ENCODE results near the gene PI4K2B. TPM values are rescaled to one million over a fixed set of nuclear protein-coding genes. Genes with fewer than 3 reads are reported as not detected.
A peak's percentile ranks its signal among the peaks of the same experiment; 100 is the strongest.

PI4K2B gene
- total RNA-seq (10 to 100 TPM; 15.0 to 15.3 TPM), polyA plus RNA-seq (10 to 100 TPM; 13.5 to 14.0 TPM)

DNA sequence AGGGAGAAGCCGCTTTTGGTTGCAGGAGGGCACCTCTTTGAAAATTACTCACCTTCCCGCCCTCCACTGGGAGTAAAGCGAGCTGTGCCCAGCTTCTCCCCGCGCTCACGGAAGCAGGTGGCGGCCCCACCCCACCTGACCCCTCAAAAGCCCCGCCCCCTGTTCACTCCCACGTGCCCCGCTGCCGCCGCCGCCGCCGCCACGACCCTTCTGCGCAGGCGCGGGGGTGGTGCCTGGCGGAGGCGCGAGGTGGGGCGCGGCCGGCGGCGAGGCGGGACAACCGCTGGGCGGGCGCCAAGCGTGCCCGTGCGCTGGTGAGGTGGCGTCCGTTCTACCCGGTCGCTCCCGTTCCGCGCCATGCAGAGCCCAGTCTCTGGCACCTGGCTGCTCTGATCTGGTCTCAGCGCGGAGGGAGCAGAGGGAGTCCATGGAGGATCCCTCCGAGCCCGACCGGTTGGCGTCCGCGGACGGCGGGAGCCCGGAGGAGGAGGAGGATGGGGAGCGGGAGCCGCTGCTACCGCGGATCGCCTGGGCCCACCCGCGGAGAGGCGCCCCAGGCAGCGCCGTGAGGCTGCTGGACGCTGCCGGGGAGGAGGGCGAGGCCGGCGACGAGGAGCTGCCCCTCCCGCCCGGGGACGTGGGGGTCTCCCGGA is at the start of gene PI4K2B:
Gene PI4K2B (plus strand): TSS at position 297 of the 653 bp plus-strand sequence. CDS start 131 bp downstream, at position 428.
- Histone ChIP-seq H3K4me3 (ENCODE audit: low read length in 2 of 2) (peak within 1 kb of the TSS; percentile 55 to 87), H3K4me1 (ENCODE audit: insufficient read depth, low read length) (peaks cover 31% of the 10 kb centered on the region), H3K27me3 (ENCODE audit: insufficient read depth, low read length) (no peaks in the 10 kb centered on the region), H3K27ac (ENCODE audit: low read depth, low read length) (peak within 1 kb of the TSS; percentile 87), H3K36me3 (ENCODE audit: insufficient read depth, low read length) (no peaks in the 10 kb centered on the region), H3K9me3 (ENCODE audit: control insufficient read depth in 1 of 2, low read length in 2 of 2) (no peaks in the 10 kb centered on the region)
- H3K27ac Mint-ChIP-seq, result peak within 1 kb of the TSS; percentile 85 to 98 (median 96)
- no peaks in the 10 kb centered on the region for H3K27me3 Mint-ChIP-seq
- peaks cover 24 to 72% (median 38%) of the 10 kb centered on the region in 4 donors for H3K4me1 Mint-ChIP-seq
- intact Hi-C loops (cut with micrococcal nuclease), result loop anchor here (1.0 to 10.0 kb wide), 7 partner anchors 23 to 1351 kb away; partner anchors contain the start of genes ANAPC4, DHX15, SEPSECS and TBC1D19
- H3K36me3 Mint-ChIP-seq, result peaks cover 12 to 22% of the 10 kb centered on the region in 2 donors
- POLR2A ChIA-PET (ENCODE audit: partially characterized antibody), result interaction anchor here (1.0 to 5.3 kb wide), 8 partner anchors 57 to 679 kb away, joined by 3 to 70 read pairs (median 6); partner anchors contain the start of genes ANAPC4, SEPSECS and ZCCHC4
- H3K9me3 Mint-ChIP-seq, result peaks cover 0 to 12% (median 5%) of the 10 kb centered on the region in 8 donors
- DNase-seq, result peak; percentile 90 to 97 (median 95)
- H3K4me3 Mint-ChIP-seq, result peak within 1 kb of the TSS; percentile 87 to 98 (median 94)
- CTCF ChIA-PET (ENCODE audit: partially characterized antibody), result interaction anchor here (0.9 to 8.6 kb wide), 8 partner anchors 23 to 98 kb away, joined by 3 to 107 read pairs (median 6); partner anchors contain the start of genes SEPSECS and ZCCHC4

DNA sequence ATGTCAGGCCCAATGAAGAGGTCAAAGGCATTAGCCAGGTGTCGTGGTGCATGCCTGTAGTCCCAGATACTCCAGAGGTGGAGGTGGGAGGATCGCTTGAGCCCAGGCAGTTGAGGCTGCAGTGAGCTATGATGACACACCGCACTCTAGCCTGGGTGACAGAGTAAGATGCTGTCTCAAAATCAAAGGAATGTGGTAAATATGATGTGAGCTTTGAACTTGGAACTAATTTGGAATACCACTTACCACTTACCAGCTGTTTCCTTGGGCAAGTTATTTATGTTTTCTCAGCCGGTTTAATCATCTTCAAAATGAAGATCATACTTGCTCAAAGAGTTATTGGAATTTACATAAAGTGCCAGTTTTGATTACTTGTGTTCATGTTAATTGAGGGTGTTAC is 49.8 kb upstream of the PI4K2B start:
- no peak overlapping the region for H3K4me3 ChIP-seq (ENCODE audit: low read length in 2 of 2)
- ChIA-PET POLR2A (ENCODE audit: partially characterized antibody) (no interaction called here), CTCF (ENCODE audit: partially characterized antibody) (interaction anchor here (0.7 to 1.6 kb wide), 2 partner anchors 126 to 184 kb away, joined by 3 to 4 read pairs; no protein-coding TSS in a partner anchor)
- no peak overlapping the region for H3K27ac ChIP-seq (ENCODE audit: low read depth, low read length)
- peaks cover 13 to 26% (median 15%) of the 10 kb centered on the region in 4 donors for H3K4me1 Mint-ChIP-seq
- H3K4me1 ChIP-seq (ENCODE audit: insufficient read depth, low read length), result peaks cover 5% of the 10 kb centered on the region
- no peaks in the 10 kb centered on the region for H3K9me3 ChIP-seq (ENCODE audit: control insufficient read depth in 1 of 2, low read length in 2 of 2)
- no peak overlapping the region for H3K27ac Mint-ChIP-seq
- no peaks in the 10 kb centered on the region for H3K27me3 Mint-ChIP-seq
- intact Hi-C loops (cut with micrococcal nuclease), result loop anchor here (5.0 kb wide), 1 partner anchor 48 kb away; the partner anchor contains the start of gene PI4K2B
- no peaks in the 10 kb centered on the region for H3K9me3 Mint-ChIP-seq
- no peaks in the 10 kb centered on the region for H3K27me3 ChIP-seq (ENCODE audit: insufficient read depth, low read length)
- no peak for DNase-seq
- H3K36me3 Mint-ChIP-seq, result peaks cover 0 to 2% of the 10 kb centered on the region in 2 donors
- H3K4me3 Mint-ChIP-seq, result no peak overlapping the region
- no peaks in the 10 kb centered on the region for H3K36me3 ChIP-seq (ENCODE audit: insufficient read depth, low read length)

- Histone ChIP-seq H3K36me3 (ENCODE audit: insufficient read depth, low read length) (no peaks in the 10 kb centered on the region), H3K27me3 (ENCODE audit: insufficient read depth, low read length) (no peaks in the 10 kb centered on the region), H3K27ac (ENCODE audit: low read depth, low read length) (no peak overlapping the region), H3K4me3 (ENCODE audit: low read length in 2 of 2) (no peak overlapping the region), H3K4me1 (ENCODE audit: insufficient read depth, low read length) (no peaks in the 10 kb centered on the region), H3K9me3 (ENCODE audit: control insufficient read depth in 1 of 2, low read length in 2 of 2) (no peaks in the 10 kb centered on the region)
- intact Hi-C loops (cut with micrococcal nuclease), result no loop called here
- ChIA-PET POLR2A (ENCODE audit: partially characterized antibody) (no interaction called here), CTCF (ENCODE audit: partially characterized antibody) (no interaction called here)
- H3K4me3 Mint-ChIP-seq, result no peak overlapping the region
- H3K27ac Mint-ChIP-seq, result no peak overlapping the region
- H3K4me1 Mint-ChIP-seq, result peaks cover 7 to 15% (median 7%) of the 10 kb centered on the region in 4 donors
- DNase-seq, result no peak
- no peaks in the 10 kb centered on the region for H3K27me3 Mint-ChIP-seq
- no peaks in the 10 kb centered on the region for H3K9me3 Mint-ChIP-seq
- peaks cover 1 to 6% of the 10 kb centered on the region in 2 donors for H3K36me3 Mint-ChIP-seq
Measured at GRCh38 chr4:25190407-25190806, 43.4 kb upstream of the PI4K2B start.

- CTCF ChIA-PET (ENCODE audit: partially characterized antibody), result interaction anchor here (1.9 kb wide), 1 partner anchor 38 kb away, joined by 4 read pairs; the partner anchor contains the start of gene SEPSECS
- Histone ChIP-seq H3K4me3 (ENCODE audit: low read length in 2 of 2) (no peak overlapping the region), H3K27me3 (ENCODE audit: insufficient read depth, low read length) (no peaks in the 10 kb centered on the region), H3K4me1 (ENCODE audit: insufficient read depth, low read length) (no peaks in the 10 kb centered on the region), H3K9me3 (ENCODE audit: control insufficient read depth in 1 of 2, low read length in 2 of 2) (no peaks in the 10 kb centered on the region), H3K27ac (ENCODE audit: low read depth, low read length) (no peak overlapping the region), H3K36me3 (ENCODE audit: insufficient read depth, low read length) (no peaks in the 10 kb centered on the region)
- H3K4me1 Mint-ChIP-seq, result peaks cover 3 to 7% (median 6%) of the 10 kb centered on the region in 4 donors
- POLR2A ChIA-PET (ENCODE audit: partially characterized antibody), result no interaction called here
- DNase-seq, result no peak
- no peak overlapping the region for H3K4me3 Mint-ChIP-seq
- H3K27me3 Mint-ChIP-seq, result no peaks in the 10 kb centered on the region
- peaks cover 16 to 34% of the 10 kb centered on the region in 2 donors for H3K36me3 Mint-ChIP-seq
- intact Hi-C loops (cut with micrococcal nuclease), result no loop called here
- no peak overlapping the region for H3K27ac Mint-ChIP-seq
- H3K9me3 Mint-ChIP-seq, result peaks cover 0 to 22% (median 19%) of the 10 kb centered on the region in 8 donors
Measured at GRCh38 chr4:25198713-25199112, 35.1 kb upstream of the PI4K2B start.

- no peaks in the 10 kb centered on the region for H3K36me3 ChIP-seq (ENCODE audit: insufficient read depth, low read length)
- H3K4me1 ChIP-seq (ENCODE audit: insufficient read depth, low read length), result no peaks in the 10 kb centered on the region
- no peak overlapping the region for H3K27ac ChIP-seq (ENCODE audit: low read depth, low read length)
- Mint-ChIP-seq H3K4me1 (peaks cover 0 to 4% (median under 1%) of the 10 kb centered on the region in 4 donors), H3K9me3 (peaks cover 3 to 66% (median 38%) of the 10 kb centered on the region in 8 donors), H3K27ac (no peak overlapping the region), H3K4me3 (no peak overlapping the region), H3K36me3 (peaks cover 3 to 4% of the 10 kb centered on the region in 2 donors), H3K27me3 (peaks cover 1 to 3% of the 10 kb centered on the region in 2 donors)
- no peak for DNase-seq
- ChIA-PET CTCF (ENCODE audit: partially characterized antibody) (no interaction called here), POLR2A (ENCODE audit: partially characterized antibody) (no interaction called here)
- H3K4me3 ChIP-seq (ENCODE audit: low read length in 2 of 2), result no peak overlapping the region
- intact Hi-C loops (cut with micrococcal nuclease), result no loop called here
- no peaks in the 10 kb centered on the region for H3K27me3 ChIP-seq (ENCODE audit: insufficient read depth, low read length)
- no peaks in the 10 kb centered on the region for H3K9me3 ChIP-seq (ENCODE audit: control insufficient read depth in 1 of 2, low read length in 2 of 2)
Measured at GRCh38 chr4:25207997-25208396, 25.8 kb upstream of the PI4K2B start.

DNA sequence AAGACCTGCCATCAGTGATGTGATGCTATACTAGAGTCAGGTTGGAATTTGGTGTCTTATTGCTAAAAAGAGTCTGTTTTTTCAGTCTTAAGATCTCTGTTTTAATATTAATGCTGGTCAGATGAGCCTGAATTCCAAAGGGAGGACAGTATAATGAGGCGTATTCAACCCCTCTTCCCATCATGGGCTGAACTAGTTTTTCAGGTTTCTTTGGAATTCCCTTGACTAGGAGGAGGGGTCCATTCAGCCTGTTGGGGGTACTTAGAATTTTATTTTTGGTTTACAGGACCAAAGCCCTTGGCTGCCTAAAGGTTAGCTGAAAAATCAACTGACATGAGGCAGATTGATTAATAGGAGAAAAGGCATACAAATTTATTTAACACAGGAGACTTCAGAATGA is 24.1 kb upstream of the PI4K2B start:
- H3K36me3 Mint-ChIP-seq, result peaks cover 6 to 9% of the 10 kb centered on the region in 2 donors
- POLR2A ChIA-PET (ENCODE audit: partially characterized antibody), result no interaction called here

DNA sequence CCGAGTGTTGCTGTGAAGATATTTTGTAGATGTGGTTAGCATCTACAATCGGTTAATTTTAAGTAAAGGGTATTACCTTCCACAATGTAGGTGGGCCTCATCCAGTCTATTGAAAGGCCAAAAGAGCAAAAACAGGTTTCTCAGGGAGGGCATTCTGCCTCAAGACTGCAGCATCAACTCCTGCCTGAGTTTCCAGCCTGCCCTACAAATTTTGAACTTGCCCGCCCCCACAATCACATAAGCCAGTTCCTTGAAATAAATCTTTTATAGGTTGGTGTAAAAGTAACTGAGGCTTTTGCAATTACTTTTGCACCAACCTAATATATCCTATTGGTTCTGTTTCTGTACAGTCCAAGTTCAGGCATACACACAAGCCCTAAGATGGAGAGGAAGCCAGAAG is 22.1 kb upstream of the PI4K2B start:
- H3K27me3 ChIP-seq (ENCODE audit: insufficient read depth, low read length), result no peaks in the 10 kb centered on the region
- H3K27me3 Mint-ChIP-seq, result peaks cover 1 to 5% of the 10 kb centered on the region in 2 donors
- peaks cover 0 to 4% (median under 1%) of the 10 kb centered on the region in 4 donors for H3K4me1 Mint-ChIP-seq
- peaks cover 8 to 9% of the 10 kb centered on the region in 2 donors for H3K36me3 Mint-ChIP-seq
- peaks cover 7 to 65% (median 46%) of the 10 kb centered on the region in 8 donors for H3K9me3 Mint-ChIP-seq
- no peak overlapping the region for H3K27ac Mint-ChIP-seq
- no peak for DNase-seq
- no peak overlapping the region for H3K4me3 ChIP-seq (ENCODE audit: low read length in 2 of 2)
- no peaks in the 10 kb centered on the region for H3K9me3 ChIP-seq (ENCODE audit: control insufficient read depth in 1 of 2, low read length in 2 of 2)
- CTCF ChIA-PET (ENCODE audit: partially characterized antibody), result no interaction called here
- H3K4me1 ChIP-seq (ENCODE audit: insufficient read depth, low read length), result no peaks in the 10 kb centered on the region
- POLR2A ChIA-PET (ENCODE audit: partially characterized antibody), result no interaction called here
- H3K36me3 ChIP-seq (ENCODE audit: insufficient read depth, low read length), result no peaks in the 10 kb centered on the region
- H3K27ac ChIP-seq (ENCODE audit: low read depth, low read length), result no peak overlapping the region
- no peak overlapping the region for H3K4me3 Mint-ChIP-seq
- intact Hi-C loops (cut with micrococcal nuclease), result no loop called here

More for the DNA sequence above, 24.1 kb upstream of the PI4K2B start:
- Histone ChIP-seq H3K9me3 (ENCODE audit: control insufficient read depth in 1 of 2, low read length in 2 of 2) (no peaks in the 10 kb centered on the region), H3K36me3 (ENCODE audit: insufficient read depth, low read length) (no peaks in the 10 kb centered on the region), H3K27me3 (ENCODE audit: insufficient read depth, low read length) (no peaks in the 10 kb centered on the region), H3K4me1 (ENCODE audit: insufficient read depth, low read length) (no peaks in the 10 kb centered on the region), H3K4me3 (ENCODE audit: low read length in 2 of 2) (no peak overlapping the region), H3K27ac (ENCODE audit: low read depth, low read length) (no peak overlapping the region)
- CTCF ChIA-PET (ENCODE audit: partially characterized antibody), result interaction anchor here (1.0 kb wide), 1 partner anchor 23 kb away, joined by 3 read pairs; no protein-coding TSS in a partner anchor
- intact Hi-C loops (cut with micrococcal nuclease), result no loop called here
- Mint-ChIP-seq H3K27ac (no peak overlapping the region), H3K4me3 (no peak overlapping the region), H3K27me3 (peaks cover 1 to 5% of the 10 kb centered on the region in 2 donors), H3K4me1 (peaks cover 0 to 4% (median under 1%) of the 10 kb centered on the region in 4 donors), H3K9me3 (peaks cover 8 to 72% (median 45%) of the 10 kb centered on the region in 8 donors)
- DNase-seq, result no peak

All from CD4-positive, alpha-beta memory T cell (primary cell).